GM23338 (cell line): ENCODE results near the gene IMP3. TPM values are rescaled to one million over a fixed set of nuclear protein-coding genes. Genes with fewer than 3 reads are reported as not detected.
A peak's percentile ranks its signal among the peaks of the same experiment; 100 is the strongest.
"Not testable (repeated sequence)": the region's sequence is repeated elsewhere in the genome, so short reads cannot be mapped to it uniquely, and the experiment has no call there.

Experiments used
- ATAC-seq: fragments of 200-7000 bp; cut with Tn5 transposase; 3 replicates; pipeline ENCODE4 v1.9.1; 2020
- DNase-seq: peaks from one replicate; pipeline ENCODE4 v3.0.0-alpha.2; 2015; ENCODE audit warnings: low spot score
- H2AFZ ChIP-seq: fragments of 200-600 bp; sonication (generic); 2 replicates; pipeline ENCODE4 v1.8.0; 2016; ENCODE audit warnings: antibody characterized with exemption, mild to moderate bottlenecking, moderate library complexity
- H3F3A ChIP-seq: fragments of 200-600 bp; sonication (generic); replicated peaks from 2 replicates; pipeline ENCODE4 v1.8.0; 2017; ENCODE audit warnings: antibody characterized with exemption, mixed run types, low read depth
- H3K27ac ChIP-seq: fragments of 200-600 bp; sonication (generic); 2 replicates; pipeline ENCODE4 v1.6.1; 2016; ENCODE audit warnings: low read depth
- H3K27me3 ChIP-seq: fragments of 200-600 bp; sonication (generic); 2 replicates; pipeline ENCODE4 v1.8.0; 2016; ENCODE audit warnings: mild to moderate bottlenecking, mixed run types, moderate library complexity; ENCODE audit not compliant: insufficient read depth
- H3K36me3 ChIP-seq: fragments of 200-600 bp; sonication (generic); 2 replicates; pipeline ENCODE4 v1.8.0; 2016; ENCODE audit warnings: mild to moderate bottlenecking; ENCODE audit not compliant: insufficient read depth
- H3K4me1 ChIP-seq: fragments of 200-600 bp; sonication (generic); 2 replicates; pipeline ENCODE4 v1.8.0; 2016; ENCODE audit warnings: mild to moderate bottlenecking, moderate library complexity; ENCODE audit not compliant: insufficient read depth
- H3K4me2 ChIP-seq: fragments of 200-600 bp; sonication (generic); 2 replicates; pipeline ENCODE4 v1.7.1; 2017; ENCODE audit warnings: mixed run types
- H3K4me3 ChIP-seq: fragments of 200-600 bp; sonication (generic); 2 replicates; pipeline ENCODE4 v1.6.1; 2016; ENCODE audit warnings: mixed run types
- H3K79me2 ChIP-seq: fragments of 200-600 bp; sonication (generic); replicated peaks from 2 replicates; pipeline ENCODE4 v1.8.0; 2017; ENCODE audit warnings: mild to moderate bottlenecking; ENCODE audit not compliant: insufficient read depth
- H3K9me2 ChIP-seq: fragments of 200-600 bp; sonication (generic); 2 replicates; pipeline ENCODE4 v1.8.0; 2017; ENCODE audit not compliant: insufficient read depth
- H4K20me1 ChIP-seq: fragments of 200-600 bp; sonication (generic); replicated peaks from 2 replicates; pipeline ENCODE4 v1.8.0; 2017; ENCODE audit warnings: mild to moderate bottlenecking; ENCODE audit not compliant: insufficient read depth
- H3K27ac Mint-ChIP-seq: 2 replicates; pipeline ENCODE4 v1.8.0; 2020; ENCODE audit warnings: inconsistent platforms, mild to moderate bottlenecking, moderate library complexity, mixed read lengths
- H3K27me3 Mint-ChIP-seq: 3 replicates; pipeline ENCODE4 v1.8.0; 2022; ENCODE audit warnings: low read depth, mild to moderate bottlenecking, moderate library complexity, mixed read lengths, inconsistent platforms; ENCODE audit not compliant: insufficient read depth, poor library complexity
- H3K36me3 Mint-ChIP-seq: 3 replicates; pipeline ENCODE4 v1.8.0; 2021; ENCODE audit warnings: low read depth, mild to moderate bottlenecking, inconsistent platforms, moderate library complexity, mixed read lengths
- H3K4me1 Mint-ChIP-seq: 3 replicates; pipeline ENCODE4 v1.8.0; 2020; ENCODE audit warnings: mild to moderate bottlenecking, inconsistent platforms, mixed read lengths
- H3K4me3 Mint-ChIP-seq: 3 replicates; pipeline ENCODE4 v1.8.0; 2021; ENCODE audit warnings: moderate library complexity, mild to moderate bottlenecking, inconsistent platforms, mixed read lengths
- H3K9me3 Mint-ChIP-seq: 3 replicates; pipeline ENCODE4 v1.8.0; 2020; ENCODE audit warnings: moderate library complexity, mild to moderate bottlenecking, inconsistent platforms, mixed read lengths
- CREB1 ChIP-seq: fragments of 250-450 bp; sonication (Bioruptor Pico); IDR thresholded peaks from 2 replicates; pipeline ENCODE4 v1.5.0; 2020; ENCODE audit warnings: low read depth, mild to moderate bottlenecking, moderate library complexity
- ETS1 ChIP-seq: IDR thresholded peaks from 2 replicates; pipeline ENCODE4 v1.6.1; 2016; ENCODE audit warnings: antibody characterized with exemption
- NANOG ChIP-seq: IDR thresholded peaks from 2 replicates; pipeline ENCODE4 v1.6.1; 2016; ENCODE audit warnings: antibody characterized with exemption, borderline replicate concordance
- POLR2AphosphoS5 ChIP-seq: IDR thresholded peaks from 2 replicates; pipeline ENCODE4 v1.6.1; 2016; ENCODE audit warnings: antibody characterized with exemption, low read depth
- REST ChIP-seq: IDR thresholded peaks from one replicate; pipeline ENCODE4 v1.6.1; 2018; ENCODE audit warnings: antibody characterized with exemption; ENCODE audit not compliant: unreplicated experiment
- ZNF114 ChIP-seq: fragments of 250-450 bp; sonication (Bioruptor Pico); IDR thresholded peaks from 2 replicates; pipeline ENCODE4 v1.5.0; 2020; ENCODE audit warnings: mild to moderate bottlenecking, moderate library complexity
- ZNF462 ChIP-seq: fragments of 250-450 bp; sonication (Bioruptor Pico); IDR thresholded peaks from 2 replicates; pipeline ENCODE4 v1.5.0; 2020; ENCODE audit warnings: mild to moderate bottlenecking, moderate library complexity
- long read RNA-seq: library from polyadenylated mRNA; unstranded; transcript quantifications from one replicate; pipeline ENCODE4 v2.0.0, GENCODE V29; 2020; ENCODE audit not compliant: unreplicated experiment
- polyA plus RNA-seq: library from polyadenylated mRNA; unstranded; fragments of >200 nt; fragmentation: Nextera tagmentation; extraction: Ambion mirVana; gene quantifications from 2 replicates; pipeline ENCODE4 v1.2.1, GENCODE V29; 2016
- total RNA-seq: library from RNA; depleted of rRNA; stranded (reverse); fragments of >200 nt; shearing (Covaris generic); gene quantifications from 2 replicates; pipeline ENCODE4 v1.2.3, GENCODE V29; 2014; rRNA removed

Gene IMP3
- 315 and 319 TPM in 2 replicates for total RNA-seq
- 210 and 219 TPM in 2 replicates for polyA plus RNA-seq
- long read RNA-seq, transcript IMP3-202 (1 exons, 1,237 nt), result major isoform, 165 of 166 reads
- long read RNA-seq, partial matches to known transcripts, result 0 of 166 reads
- long read RNA-seq, other reads (novel, unspliced or antisense), result 1 of 166 reads

GRCh38 chr15:75639709-75640482 lies at the start of gene IMP3:
IMP3 (minus strand) TSS chr15:75640224; CDS start chr15:75640168, 56 bp downstream.
- peaks cover 14% of the 10 kb centered on the region for H3K36me3 Mint-ChIP-seq
- peaks cover 41% of the 10 kb centered on the region for H3K79me2 ChIP-seq
- peak within 1 kb of the TSS; percentile 89 for H3K4me2 ChIP-seq
- ATAC-seq (peak; percentile 93), DNase-seq (peak; percentile 100)
- peaks cover 26% of the 10 kb centered on the region for H4K20me1 ChIP-seq
- no peaks in the 10 kb centered on the region; the same call in 1 of the 2 replicates for H3K27me3 ChIP-seq
- H3K36me3 ChIP-seq, result no peaks in the 10 kb centered on the region
- TF ChIP-seq REST (peak; percentile 26), ZNF114 (no peak), POLR2AphosphoS5 (peak; percentile 99), ETS1 (peak; percentile 58), ZNF462 (CRISPR knock-in tag) (no peak), CREB1 (peak; percentile 20; the same call in 1 of the 2 replicates), NANOG (no peak)
- H3F3A ChIP-seq, result peaks cover 34% of the 10 kb centered on the region
- peak within 1 kb of the TSS; percentile 7; the same call in 1 of the 2 replicates for H2AFZ ChIP-seq
- H3K27me3 Mint-ChIP-seq, result peaks cover 13% of the 10 kb centered on the region
- peak within 1 kb of the TSS; percentile 89 for H3K4me3 ChIP-seq
- H3K9me2 ChIP-seq, result no peaks in the 10 kb centered on the region
- peak within 1 kb of the TSS; percentile 90 for H3K4me3 Mint-ChIP-seq
- H3K9me3 Mint-ChIP-seq, result no peaks in the 10 kb centered on the region; the same call in 1 of the 3 replicates
- peaks cover 24% of the 10 kb centered on the region for H3K4me1 ChIP-seq
- peak within 1 kb of the TSS; percentile 98 for H3K27ac Mint-ChIP-seq
- peak within 1 kb of the TSS; percentile 98 for H3K27ac ChIP-seq
- H3K4me1 Mint-ChIP-seq, result peaks cover 31% of the 10 kb centered on the region

- H3K4me1 ChIP-seq, H3F3A ChIP-seq, H3K36me3 ChIP-seq, H4K20me1 ChIP-seq, H3K9me2 ChIP-seq, H3K9me3 Mint-ChIP-seq, H2AFZ ChIP-seq, H3K4me2 ChIP-seq, DNase-seq, H3K4me3 Mint-ChIP-seq, H3K27ac ChIP-seq, H3K27ac Mint-ChIP-seq, H3K27me3 Mint-ChIP-seq, H3K36me3 Mint-ChIP-seq, H3K79me2 ChIP-seq, ATAC-seq, H3K4me3 ChIP-seq, H3K27me3 ChIP-seq: not testable (repeated sequence)
- H3K4me1 Mint-ChIP-seq, result peaks cover 14% of the 10 kb centered on the region
Measured at GRCh38 chr15:75689429-75689828, 49.4 kb upstream of the IMP3 start.
